Measurements from ENCODE around the gene AAK1.
A peak's percentile ranks its signal among the peaks of the same experiment; 100 is the strongest.

Gene AAK1

DNA sequence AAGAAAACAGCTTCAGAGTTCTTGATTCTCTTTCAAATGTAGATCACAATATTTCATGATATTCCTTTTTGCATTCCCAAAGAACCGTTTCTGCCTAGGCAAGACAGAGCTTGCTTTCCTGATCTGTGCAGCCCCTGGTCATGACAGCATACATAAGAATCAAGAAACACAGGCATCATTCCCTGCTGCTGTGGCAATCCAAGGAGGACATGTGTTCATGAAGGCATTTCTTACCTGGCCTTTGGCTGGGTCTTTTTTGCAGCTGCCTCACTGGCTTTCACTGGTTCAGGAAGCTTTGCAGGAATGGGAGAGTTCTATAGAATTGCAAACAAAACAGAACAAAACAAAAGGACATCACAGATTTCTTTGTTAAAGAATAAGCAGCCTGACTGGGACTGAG lies 118.7 kb downstream of the AAK1 start:
- no peak for DNase-seq

DNA sequence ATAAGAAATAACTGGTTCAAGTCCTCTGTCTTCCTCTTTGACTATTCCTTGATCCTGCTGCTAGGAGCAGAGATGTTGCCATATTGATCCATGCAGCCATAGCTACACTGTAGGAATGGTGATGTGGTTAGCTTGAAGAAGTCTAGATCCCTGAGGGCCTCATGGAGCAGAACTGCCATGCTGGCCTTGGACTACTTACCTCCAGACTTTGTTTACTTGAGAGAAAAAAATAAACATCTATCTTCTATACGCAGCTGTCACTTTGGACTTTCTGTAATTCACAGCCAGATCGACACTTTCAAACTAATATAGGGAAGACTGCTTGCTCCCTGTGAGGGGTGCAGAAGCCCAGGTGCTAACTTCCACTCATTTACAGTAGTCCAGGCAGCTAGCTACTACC lies 121.8 kb downstream of the AAK1 start:
- DNase-seq, result no peak

DNA sequence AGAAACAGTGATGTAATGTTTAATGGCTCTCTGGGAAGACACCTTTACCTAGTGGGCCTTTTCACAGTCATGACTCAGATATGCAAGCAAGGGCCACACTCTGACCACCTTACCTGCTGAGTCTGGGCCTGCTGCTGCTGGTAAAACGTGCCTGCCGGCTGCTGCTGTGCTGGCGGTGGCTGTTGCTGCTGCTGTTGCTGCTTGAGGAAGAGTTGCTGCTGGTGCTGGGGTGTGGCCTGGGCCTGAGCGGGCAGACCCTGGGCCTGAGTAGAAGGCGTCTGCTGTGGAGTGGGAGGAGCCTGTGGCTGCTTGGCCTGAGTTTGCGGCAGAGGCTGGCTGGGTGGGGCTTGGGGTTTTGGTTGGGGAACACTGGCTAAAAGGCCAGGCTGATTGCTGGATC lies 124.7 kb downstream of the AAK1 start:
- DNase-seq, result no peak

DNA sequence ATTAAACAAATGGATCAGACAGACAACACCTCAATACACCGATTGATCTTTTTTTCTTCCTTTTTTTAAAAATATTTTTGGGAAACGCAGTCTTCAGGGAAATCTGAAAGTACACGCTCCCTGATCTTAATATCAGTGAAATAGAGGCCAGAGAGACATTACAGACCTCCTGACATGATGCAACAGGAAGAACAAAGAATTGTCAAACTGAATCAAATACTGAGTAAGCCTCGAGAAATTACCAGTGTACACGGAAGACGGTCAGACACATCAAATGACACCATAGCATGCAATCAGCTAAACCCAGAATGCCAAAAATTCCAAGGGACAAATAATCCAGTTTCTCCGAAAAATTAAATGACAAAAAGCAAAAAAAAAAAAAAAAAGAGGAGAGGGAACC lies 126.1 kb downstream of the AAK1 start:
- DNase-seq, result no peak

DNA sequence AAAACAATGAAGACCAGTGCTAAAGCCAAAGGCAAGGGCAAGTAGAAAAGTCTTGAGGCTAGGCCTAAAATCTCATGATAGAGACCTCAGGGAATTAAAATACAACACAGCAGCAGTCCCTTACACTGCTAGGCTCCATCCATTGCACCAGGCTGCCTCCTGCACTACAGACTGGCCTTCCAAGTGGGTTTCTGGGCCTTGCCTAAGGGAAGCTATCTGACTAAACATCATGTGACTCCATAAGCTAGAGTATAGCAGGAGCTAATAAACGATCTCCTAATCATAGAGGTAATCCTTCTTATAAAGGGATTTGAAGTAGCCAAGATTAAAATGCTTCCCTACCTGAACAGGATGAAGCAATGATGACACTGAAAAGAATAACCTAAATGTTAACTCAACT lies 128.7 kb downstream of the AAK1 start:
- DNase-seq, result no peak

DNA sequence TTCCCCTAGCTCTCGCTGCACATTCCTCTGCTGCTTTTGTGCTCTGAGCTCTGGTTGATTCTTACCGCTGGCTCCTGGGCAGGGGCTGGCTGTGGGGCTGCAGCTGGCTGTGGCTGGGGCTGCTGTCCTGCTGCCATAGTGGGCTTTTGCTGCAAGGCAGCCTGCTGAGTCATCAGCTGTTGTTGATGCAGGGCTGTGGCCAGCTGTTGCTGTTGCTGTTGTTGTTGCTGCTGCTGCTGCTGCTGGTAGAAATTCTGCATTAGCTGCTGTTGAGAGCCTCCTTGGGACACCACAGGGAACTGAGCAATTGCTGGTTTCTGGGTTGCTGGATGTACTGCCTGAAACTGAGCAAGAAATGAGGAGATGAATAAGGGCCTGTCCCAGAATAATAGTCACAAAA lies 129.1 kb downstream of the AAK1 start:
- no peak for DNase-seq

DNA sequence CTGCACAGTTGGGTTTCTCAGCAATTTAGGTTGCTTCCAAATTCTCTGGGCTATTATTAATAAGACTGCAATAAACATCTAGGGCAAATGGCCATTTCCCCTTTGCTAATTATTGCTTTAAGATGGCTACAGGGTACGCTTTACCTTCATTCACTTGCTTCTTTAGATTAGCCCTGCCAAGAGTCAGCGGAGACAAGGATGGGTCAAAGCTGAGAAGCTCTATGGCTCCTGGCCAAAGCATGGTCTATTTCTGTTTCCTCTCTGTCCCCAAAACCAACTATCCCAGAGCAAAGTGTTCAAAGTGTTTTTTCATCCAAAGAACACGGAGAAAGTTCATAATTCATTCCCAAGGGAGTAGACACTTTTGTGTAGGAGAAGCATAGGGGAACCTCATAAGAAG lies 131.1 kb downstream of the AAK1 start:
- DNase-seq, result no peak

DNA sequence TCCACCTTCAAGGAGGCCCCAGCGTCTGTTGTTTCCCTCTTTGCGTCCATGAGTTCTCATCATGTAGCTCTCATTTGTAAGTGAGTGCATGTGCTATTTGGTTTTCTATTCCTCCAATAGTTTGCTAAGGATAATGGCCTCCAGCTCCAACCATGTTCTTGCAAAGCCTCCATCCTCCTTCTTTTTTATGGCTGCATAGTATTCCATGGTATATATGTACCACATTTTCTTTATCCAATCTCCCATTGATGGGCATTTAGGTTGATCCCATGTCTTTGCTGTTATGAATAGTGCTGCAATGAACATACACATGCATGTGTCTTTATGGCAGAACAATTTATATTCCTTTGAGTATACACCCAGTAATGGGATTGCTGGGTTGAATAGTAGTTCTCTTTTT lies 133.3 kb downstream of the AAK1 start:
- no peak for DNase-seq

DNA sequence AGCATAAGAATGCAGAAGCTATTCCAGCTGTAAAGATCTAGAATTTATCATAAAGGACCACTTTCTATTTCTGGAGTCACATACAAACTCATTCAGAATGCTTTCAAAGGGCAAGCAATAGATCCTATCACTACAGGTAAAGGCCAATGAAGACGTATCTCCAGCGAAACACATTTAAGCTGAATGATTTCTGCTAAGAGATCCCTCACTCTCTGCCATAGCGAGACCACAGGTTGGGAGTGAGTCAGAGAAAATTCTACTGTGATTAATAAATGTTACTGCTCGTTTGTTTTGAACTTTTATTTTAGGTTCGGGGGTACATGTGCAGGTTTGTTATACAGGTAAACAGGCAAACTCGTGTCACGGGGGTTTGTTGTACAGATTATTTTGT lies 133.8 kb downstream of the AAK1 start:
- DNase-seq, result no peak

DNA sequence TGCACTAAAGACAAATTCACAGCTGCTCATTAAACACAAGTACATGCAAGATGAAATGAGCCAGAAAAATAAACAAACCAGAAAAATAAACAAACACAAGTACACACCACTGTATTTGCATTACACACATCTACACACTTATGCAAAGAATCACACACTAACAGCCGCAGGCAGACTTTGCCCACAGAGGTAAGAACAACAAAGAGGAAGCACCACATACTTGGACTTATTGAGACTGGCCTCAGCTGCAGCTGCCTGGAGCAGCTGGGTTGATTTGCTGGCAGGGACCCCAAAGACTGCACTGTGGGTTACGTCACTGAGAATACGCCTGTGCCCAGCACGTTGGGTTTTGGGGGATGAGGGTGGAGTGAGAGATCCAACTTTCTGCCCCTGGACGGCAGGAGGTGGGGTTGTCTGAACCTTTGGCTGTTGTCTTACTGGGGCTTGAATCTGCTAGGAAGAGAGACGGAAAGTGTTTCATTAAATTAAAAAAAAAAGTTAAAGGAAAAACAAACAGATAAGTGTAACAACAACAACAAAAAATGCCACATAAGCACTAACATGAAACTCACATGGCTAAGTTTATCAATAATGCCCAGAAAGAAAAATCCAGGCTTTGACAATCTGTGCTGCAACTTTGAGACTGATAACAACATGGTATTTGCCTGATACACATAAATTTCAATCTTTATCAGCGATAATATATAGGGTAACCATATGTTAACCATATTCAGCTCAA lies 134.4 kb downstream of the AAK1 start:
- no peak for DNase-seq

DNA sequence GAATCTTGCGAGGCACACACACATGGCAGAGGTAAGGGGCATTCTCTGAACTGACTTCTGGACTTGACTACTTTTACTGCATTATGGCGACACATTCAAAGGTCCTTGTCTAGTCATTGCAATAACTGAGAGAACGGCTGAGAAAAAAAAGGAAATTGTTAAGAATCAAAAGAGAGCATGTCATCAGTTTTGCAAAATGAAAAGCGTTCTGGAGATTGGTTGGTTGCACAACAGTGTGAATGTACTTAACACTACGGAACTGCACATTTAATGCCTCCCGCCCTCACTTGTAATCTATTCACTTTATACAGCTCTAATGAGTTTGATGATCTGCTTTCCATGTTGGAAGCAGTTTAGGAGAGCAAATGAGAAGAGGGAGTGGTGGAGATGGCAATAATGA lies 137.8 kb downstream of the AAK1 start:
- DNase-seq, result no peak

DNA sequence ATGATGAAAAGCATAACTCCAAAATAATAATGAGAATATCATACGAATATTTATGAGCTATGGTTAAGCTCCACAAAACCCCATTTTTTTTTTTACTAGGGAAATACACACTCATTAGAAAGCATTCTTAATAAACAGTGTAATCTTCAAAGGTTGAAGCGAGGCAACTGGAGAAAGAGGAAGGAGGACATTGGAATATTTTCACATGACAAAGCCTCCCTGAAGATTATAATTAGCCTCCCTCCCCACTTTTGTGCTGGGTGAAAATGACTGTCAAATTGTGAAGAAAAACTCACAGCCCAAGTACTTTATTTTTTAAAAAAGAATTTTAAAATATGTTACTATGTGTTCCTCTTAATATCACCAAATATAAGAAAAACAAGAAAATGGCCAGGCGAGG lies 142.2 kb downstream of the AAK1 start:
- no peak for DNase-seq

DNA sequence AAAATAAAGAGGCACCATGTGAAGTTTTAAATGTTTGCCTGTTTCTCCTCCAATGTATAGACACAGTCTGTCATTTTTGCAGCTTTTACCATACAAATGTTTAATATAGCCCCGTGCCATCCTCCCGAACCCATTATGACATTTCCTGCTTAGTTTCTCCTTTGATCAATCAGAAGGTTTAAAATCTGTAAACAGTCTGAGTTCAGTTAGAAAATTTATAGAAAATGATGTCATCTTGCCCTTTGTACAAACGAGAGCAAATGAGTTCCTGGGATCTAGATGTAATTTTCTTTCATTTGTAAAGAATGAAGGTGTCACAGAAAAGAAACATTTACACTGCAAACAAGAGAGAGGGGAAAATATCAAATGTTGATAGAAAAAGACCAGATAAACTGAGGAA lies 143.6 kb downstream of the AAK1 start:
- no peak for DNase-seq

DNA sequence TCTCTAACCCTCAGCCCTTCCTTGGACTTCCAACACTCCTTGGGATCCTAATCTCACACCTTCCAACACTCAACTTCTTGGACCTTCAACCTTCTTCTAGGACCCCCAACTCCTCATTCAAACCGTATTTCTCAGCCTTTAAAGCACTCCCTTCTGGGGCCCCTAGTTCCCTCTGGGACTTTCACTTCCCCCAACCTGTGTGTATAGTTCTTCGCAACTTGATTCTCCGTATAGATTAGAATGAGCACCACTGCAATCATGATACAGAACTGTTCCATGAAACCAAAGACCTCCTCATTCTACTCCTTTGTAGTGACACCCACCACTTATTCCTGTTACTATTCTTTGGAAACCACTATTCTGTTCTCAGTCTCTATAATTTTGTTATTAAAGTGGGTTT lies 144.3 kb downstream of the AAK1 start:
- DNase-seq, result no peak

DNA sequence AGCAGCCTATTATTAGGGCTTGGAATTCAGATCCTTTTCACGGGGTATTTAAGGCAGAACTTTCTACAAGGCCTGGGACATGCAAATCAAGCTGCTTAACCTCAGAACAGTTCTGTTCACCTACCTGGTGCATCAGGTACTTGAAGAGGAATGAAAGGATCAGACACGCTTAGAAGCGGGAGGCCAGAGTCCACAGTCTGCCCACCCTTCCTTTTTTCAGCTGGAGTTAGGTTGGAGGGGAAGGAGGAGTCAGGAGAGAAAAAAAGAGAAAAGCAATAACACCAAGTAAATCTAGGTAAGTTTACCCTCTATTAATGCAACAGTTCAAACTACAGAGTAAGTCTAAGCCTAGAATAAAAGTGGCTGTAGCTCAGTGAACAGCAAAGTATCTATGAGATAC lies 147.7 kb downstream of the AAK1 start:
- DNase-seq, result no peak

DNA sequence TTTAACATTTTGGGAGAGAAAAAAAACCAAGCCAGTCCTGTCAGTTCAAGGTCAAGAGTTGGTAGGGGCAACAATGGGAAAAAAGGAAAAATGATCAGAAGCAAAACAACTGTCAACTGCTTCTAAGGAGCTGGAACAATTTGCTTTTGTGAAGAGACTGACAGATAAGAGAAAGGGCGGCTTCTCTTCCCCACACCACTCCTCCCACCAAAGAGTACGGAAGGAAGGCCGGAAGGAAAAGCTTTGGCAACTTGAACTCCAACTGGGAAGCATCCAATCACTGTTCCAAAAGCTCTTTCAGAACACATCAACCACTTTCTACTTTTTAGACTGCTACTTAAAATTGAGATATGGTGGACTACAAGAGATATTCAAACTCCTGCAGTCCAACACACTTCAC lies 148.5 kb downstream of the AAK1 start:
- DNase-seq, result no peak

DNA sequence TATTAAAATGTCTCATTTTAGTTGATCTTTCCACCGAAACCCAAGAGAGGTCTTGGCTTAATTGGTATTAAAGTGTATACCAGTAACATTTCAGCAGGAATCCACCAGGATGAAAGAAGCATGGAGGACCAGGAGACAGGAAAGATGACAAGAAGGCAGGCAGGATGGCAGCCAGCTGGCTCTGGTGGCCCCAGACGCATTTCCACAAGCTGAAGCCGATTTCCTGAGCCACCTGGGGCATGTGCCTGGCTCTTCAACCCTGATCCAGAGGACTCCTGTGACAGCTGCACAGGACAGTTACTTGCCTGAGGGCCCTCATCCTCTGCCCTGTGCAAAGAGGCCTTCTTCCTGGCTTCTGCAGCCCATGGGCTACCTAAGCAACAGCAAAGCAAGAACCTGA lies 149.4 kb downstream of the AAK1 start:
- no peak for DNase-seq

DNA sequence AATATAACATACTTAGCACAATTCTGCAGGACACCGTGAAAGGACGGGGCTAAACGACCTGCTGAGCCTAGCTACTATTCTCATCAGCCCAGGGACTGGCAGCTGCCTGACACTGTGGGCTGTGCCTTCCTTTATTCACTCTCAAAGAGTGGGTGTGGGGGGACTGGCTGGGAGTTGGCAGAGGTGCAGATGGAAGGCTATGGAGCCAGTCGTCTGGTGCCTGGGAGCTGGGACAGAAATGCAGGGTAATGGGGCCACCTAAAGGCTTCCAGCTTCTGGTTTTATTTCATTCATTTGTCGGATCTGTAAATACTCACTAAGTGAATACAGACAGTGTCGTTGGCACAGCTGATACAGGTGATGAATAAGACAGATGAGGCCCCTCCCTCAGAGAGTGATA lies 150.3 kb downstream of the AAK1 start:
- no peak for DNase-seq

DNA sequence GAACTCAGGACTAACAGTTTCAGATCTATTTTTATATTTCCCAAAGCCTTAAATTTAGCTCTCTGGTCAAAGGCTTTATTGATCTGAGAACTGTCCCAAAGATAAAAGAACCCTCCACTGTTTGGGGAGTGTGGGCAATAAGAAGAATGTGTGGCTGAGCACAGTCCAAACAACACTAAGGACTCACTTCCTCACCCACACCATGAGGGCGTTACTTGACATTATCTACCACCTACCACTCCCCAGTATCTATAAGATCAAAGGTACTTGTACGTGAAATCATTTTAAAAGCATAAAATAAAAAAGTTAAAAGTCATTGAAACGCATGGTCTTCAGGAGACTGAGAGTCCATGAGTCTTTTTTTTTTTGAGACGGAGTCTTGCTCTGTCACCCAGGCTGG lies 151.7 kb downstream of the AAK1 start:
- no peak for DNase-seq

DNA sequence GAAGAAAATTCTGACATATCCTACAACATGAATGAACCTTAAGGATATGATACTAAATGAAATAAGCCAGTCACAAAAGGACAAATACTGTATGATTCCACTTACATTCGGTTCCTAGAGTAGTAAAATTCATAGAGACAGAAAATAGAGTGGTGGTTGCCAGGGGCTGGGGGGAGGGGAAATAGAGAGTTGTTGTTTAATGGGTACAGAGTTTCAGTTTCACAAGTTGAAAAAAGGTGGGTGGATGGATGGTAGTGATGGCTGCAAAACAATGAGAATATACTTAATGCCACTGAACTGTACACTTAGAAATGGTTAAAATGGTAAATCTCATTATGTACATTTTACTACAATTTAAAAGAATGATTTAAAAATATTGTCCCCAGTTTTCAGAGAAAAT lies 153.1 kb downstream of the AAK1 start:
- DNase-seq, result no peak

DNA sequence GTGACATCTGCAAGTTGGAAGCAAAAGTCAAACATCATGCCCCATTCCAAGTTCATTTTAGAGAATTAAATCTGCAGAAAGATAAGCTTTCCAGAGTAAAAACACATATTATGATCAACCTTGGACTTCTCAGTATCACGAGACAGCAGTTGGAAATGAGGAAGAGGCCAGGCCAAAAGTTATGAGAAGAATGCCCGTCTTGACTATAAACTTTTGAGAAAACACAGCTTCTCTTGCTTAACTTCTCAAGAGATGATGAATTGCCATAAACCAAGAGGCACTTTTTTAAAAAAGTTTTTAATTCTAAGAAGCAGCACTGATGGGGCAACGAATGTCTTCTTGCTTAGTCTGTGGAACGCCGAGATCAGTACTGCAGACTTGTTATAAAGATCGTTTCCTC lies 153.7 kb downstream of the AAK1 start:
- DNase-seq, result no peak

DNA sequence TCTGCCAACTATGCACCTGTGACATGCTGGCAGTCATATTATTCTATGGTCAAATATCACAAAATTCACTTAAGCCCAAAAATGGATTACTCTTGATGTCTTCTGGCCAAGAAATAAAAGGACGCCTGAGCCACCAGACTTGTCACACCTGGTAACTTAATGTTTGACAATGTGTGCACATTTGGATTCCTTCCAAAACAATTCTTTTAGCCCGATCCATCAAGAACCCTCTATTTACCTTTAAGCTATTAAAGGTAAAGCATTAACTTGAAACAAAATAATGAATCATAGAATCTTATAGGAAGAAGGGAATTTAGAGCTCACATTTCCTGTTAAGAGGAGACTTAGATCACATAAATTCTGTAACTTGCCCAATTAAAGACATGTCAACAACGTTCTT lies 159.8 kb downstream of the AAK1 start:
- no peak for DNase-seq

DNA sequence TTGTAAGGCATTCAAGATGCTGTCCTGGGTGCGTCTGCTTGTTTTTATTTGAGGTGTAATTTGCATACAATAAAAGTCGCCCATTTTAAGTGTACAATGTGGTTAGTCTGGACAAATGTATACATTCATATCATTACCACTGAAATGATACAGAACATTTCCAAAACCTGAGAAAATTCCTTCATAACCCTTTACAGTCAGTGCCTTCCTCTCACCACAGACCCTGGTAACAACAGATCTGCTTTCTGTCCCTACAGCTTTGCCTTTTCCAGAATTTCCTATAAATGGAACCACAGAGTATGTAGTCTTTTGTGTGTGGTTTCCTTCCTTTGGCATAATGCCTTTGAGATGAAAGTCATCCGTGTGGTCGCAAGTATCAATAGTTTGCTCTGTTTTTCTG lies 160.5 kb downstream of the AAK1 start:
- no peak for DNase-seq

DNA sequence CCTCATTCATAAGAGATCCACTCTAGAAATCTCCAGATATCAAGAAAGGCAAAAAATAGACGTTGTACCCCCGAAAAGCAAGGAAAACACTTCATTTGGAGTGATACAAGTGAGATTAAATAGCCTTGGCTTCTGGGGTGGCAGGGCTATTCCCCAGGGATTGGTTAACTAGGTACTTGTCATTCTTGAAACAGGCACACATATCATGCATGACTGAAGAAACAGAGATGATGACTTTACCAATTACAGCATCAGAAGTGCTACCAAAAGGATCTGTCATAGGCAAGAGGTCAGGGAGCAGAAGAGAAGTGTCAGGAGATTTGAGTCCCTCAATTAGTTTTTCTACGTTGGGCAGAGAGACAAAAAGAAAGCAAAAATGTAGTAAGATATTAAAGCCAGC lies 161.1 kb downstream of the AAK1 start:
- peak; percentile 21 for DNase-seq

DNA sequence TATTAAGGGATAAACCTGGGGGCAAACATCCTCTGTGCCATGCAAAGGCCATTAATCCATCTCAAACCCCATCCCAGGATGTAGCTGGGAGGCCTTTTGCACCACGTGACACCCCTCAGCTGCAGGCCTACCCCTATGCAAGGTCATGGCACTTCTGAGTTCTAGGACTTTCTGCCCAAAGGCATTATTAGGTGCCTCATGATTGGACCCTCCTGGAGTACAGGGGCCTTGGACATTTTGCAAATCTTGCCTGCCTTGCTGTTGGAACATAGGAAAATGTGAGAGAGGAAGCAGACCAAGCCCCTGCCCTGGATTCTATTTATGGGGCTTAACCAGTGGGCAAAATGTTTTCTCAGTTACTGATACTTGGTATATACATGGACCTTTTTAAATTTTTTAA lies 162.1 kb downstream of the AAK1 start:
- DNase-seq, result no peak

DNA sequence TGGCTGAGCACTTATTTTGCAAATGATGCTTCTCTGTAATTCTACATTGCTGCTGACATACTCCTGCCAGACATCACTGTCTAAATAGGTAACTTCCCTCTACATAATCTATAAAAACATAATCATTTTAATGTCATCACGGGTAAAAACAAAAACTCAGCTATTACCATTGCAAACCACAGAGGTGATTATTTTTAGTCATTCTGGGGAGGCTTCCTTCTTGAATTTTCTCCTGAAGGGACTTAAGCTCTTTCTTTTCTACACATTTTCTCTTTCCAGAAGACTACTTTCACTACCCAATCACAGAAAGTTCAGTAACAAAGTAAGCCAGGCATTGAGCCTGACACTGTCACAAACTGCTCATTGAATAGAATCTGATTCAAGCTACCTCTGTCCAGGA lies 165.9 kb downstream of the AAK1 start:
- DNase-seq, result no peak
